Measurements from ENCODE around the gene LATS2. TPM values are rescaled to one million over a fixed set of nuclear protein-coding genes. Genes with fewer than 3 reads are reported as not detected.

Gene LATS2
- total RNA-seq, 3 donors from 2014 or later (not counting 1 experiment from before 2014, with no cell fraction given): 28.8 to 34.8 (median 29.0) TPM

GRCh38 chr13:21047591-21048282 lies 13.6 kb downstream of the LATS2 start:
- H3K4me1 ChIP-seq (ENCODE audit: control insufficient read depth, insufficient read depth, low read length): peaks cover 11% of the 10 kb centered on the region
- TF ChIP-seq CTCF (IDR thresholded peaks at IDR 0.05): no peak
- ATAC-seq: no peak

GRCh38 chr13:21047087-21047486 lies 14.3 kb downstream of the LATS2 start:
- ATAC-seq (no peak), DNase-seq (no peak)
- no peak for TF ChIP-seq CTCF (IDR thresholded peaks at IDR 0.05)
- no peak overlapping the region for H3K4me3 ChIP-seq (ENCODE audit: low read length)
- 96% methylated on average over 9 of the region's 9 CpGs for WGBS (ENCODE audit: insufficient coverage)
- peaks cover 6% of the 10 kb centered on the region for H3K4me1 ChIP-seq (ENCODE audit: control insufficient read depth, insufficient read depth, low read length)
- H3K4me1 Mint-ChIP-seq: peaks cover 56 to 61% of the 10 kb centered on the region in 2 donors
- no peaks in the 10 kb centered on the region for H3K9me3 ChIP-seq (ENCODE audit: control insufficient read depth, insufficient read depth, low read length)
- intact Hi-C loops (cut with micrococcal nuclease): no loop called here
- no peak overlapping the region for H3K27ac ChIP-seq (ENCODE audit: low read length)
- H3K4me3 Mint-ChIP-seq: no peak overlapping the region
- no peaks in the 10 kb centered on the region for H3K27me3 Mint-ChIP-seq (ENCODE audit: low read depth in 2 of 2)
- no peaks in the 10 kb centered on the region for H3K27me3 ChIP-seq (ENCODE audit: control insufficient read depth, insufficient read depth, low read length)
- peaks cover 6% of the 10 kb centered on the region for H3K36me3 ChIP-seq (ENCODE audit: control insufficient read depth, insufficient read depth, low read length)
- no peaks in the 10 kb centered on the region for H3K9me3 Mint-ChIP-seq
- no peaks in the 10 kb centered on the region for H3K36me3 Mint-ChIP-seq
- no peak overlapping the region for H3K27ac Mint-ChIP-seq

More at GRCh38 chr13:21047591-21048282, 13.6 kb downstream of the LATS2 start:
- Histone ChIP-seq H3K27me3 (ENCODE audit: control insufficient read depth, insufficient read depth, low read length) (no peaks in the 10 kb centered on the region), H3K4me3 (ENCODE audit: low read length) (no peak overlapping the region), H3K36me3 (ENCODE audit: control insufficient read depth, insufficient read depth, low read length) (peaks cover 6% of the 10 kb centered on the region), H3K27ac (ENCODE audit: low read length) (no peak overlapping the region), H3K9me3 (ENCODE audit: control insufficient read depth, insufficient read depth, low read length) (no peaks in the 10 kb centered on the region)
- Mint-ChIP-seq H3K27ac (no peak overlapping the region), H3K4me3 (no peak overlapping the region), H3K27me3 (ENCODE audit: low read depth in 2 of 2) (no peaks in the 10 kb centered on the region), H3K36me3 (no peaks in the 10 kb centered on the region), H3K4me1 (peaks cover 56 to 62% of the 10 kb centered on the region in 2 donors), H3K9me3 (no peaks in the 10 kb centered on the region)
- intact Hi-C loops (cut with micrococcal nuclease): no loop called here
- 96% methylated on average over 7 of the region's 10 CpGs for WGBS (ENCODE audit: insufficient coverage)
- no peak for DNase-seq

GRCh38 chr13:21046203-21046602 lies 15.2 kb downstream of the LATS2 start:
- DNase-seq (no peak), ATAC-seq (no peak)
- H3K4me3 ChIP-seq (ENCODE audit: low read length): no peak overlapping the region
- Mint-ChIP-seq H3K27me3 (ENCODE audit: low read depth in 2 of 2) (no peaks in the 10 kb centered on the region), H3K4me3 (no peak overlapping the region), H3K27ac (no peak overlapping the region), H3K36me3 (no peaks in the 10 kb centered on the region), H3K4me1 (peaks cover 58 to 64% of the 10 kb centered on the region in 2 donors), H3K9me3 (no peaks in the 10 kb centered on the region)
- peaks cover 6% of the 10 kb centered on the region for H3K4me1 ChIP-seq (ENCODE audit: control insufficient read depth, insufficient read depth, low read length)
- no peak overlapping the region for H3K27ac ChIP-seq (ENCODE audit: low read length)
- no peaks in the 10 kb centered on the region for H3K9me3 ChIP-seq (ENCODE audit: control insufficient read depth, insufficient read depth, low read length)
- H3K36me3 ChIP-seq (ENCODE audit: control insufficient read depth, insufficient read depth, low read length): peaks cover 6% of the 10 kb centered on the region
- intact Hi-C loops (cut with micrococcal nuclease): no loop called here
- TF ChIP-seq CTCF (IDR thresholded peaks at IDR 0.05): no peak
- 83% methylated on average over 6 of the region's 7 CpGs for WGBS (ENCODE audit: insufficient coverage)
- no peaks in the 10 kb centered on the region for H3K27me3 ChIP-seq (ENCODE audit: control insufficient read depth, insufficient read depth, low read length)

GRCh38 chr13:21045100-21045499 lies 16.3 kb downstream of the LATS2 start:
- Histone ChIP-seq H3K27ac (ENCODE audit: low read length) (no peak overlapping the region), H3K27me3 (ENCODE audit: control insufficient read depth, insufficient read depth, low read length) (no peaks in the 10 kb centered on the region), H3K36me3 (ENCODE audit: control insufficient read depth, insufficient read depth, low read length) (peaks cover 6% of the 10 kb centered on the region), H3K9me3 (ENCODE audit: control insufficient read depth, insufficient read depth, low read length) (no peaks in the 10 kb centered on the region), H3K4me3 (ENCODE audit: low read length) (no peak overlapping the region), H3K4me1 (ENCODE audit: control insufficient read depth, insufficient read depth, low read length) (peaks cover 5% of the 10 kb centered on the region)
- Mint-ChIP-seq H3K27me3 (ENCODE audit: low read depth in 2 of 2) (no peaks in the 10 kb centered on the region), H3K36me3 (no peaks in the 10 kb centered on the region), H3K4me1 (peaks cover 55 to 56% of the 10 kb centered on the region in 2 donors), H3K9me3 (no peaks in the 10 kb centered on the region), H3K4me3 (no peak overlapping the region), H3K27ac (no peak overlapping the region)
- ATAC-seq (no peak), DNase-seq (no peak)
- 34% methylated on average over 5 of the region's 5 CpGs for WGBS (ENCODE audit: insufficient coverage)
- intact Hi-C loops (cut with micrococcal nuclease): no loop called here
- TF ChIP-seq CTCF (IDR thresholded peaks at IDR 0.05): no peak
